ENCODE data around the gene TRDMT1.

The TRDMT1 gene

GRCh38 chr10:17183110-17183509 lies 18.4 kb downstream of the TRDMT1 start:
- Mint-ChIP-seq H3K27me3 (no peaks in the 10 kb centered on the region), H3K4me1 (peaks cover 3 to 18% of the 10 kb centered on the region in 2 donors), H3K9me3 (no peaks in the 10 kb centered on the region), H3K36me3 (peaks cover 0 to 1% of the 10 kb centered on the region in 2 donors), H3K27ac (no peak overlapping the region), H3K4me3 (no peak overlapping the region)
- ATAC-seq (replicated peaks) (no peak), DNase-seq (no peak)

- Mint-ChIP-seq H3K9me3 (no peaks in the 10 kb centered on the region), H3K27me3 (no peaks in the 10 kb centered on the region), H3K4me1 (peaks cover 3 to 18% of the 10 kb centered on the region in 2 donors), H3K27ac (no peak overlapping the region), H3K4me3 (no peak overlapping the region), H3K36me3 (no peaks in the 10 kb centered on the region)
- ATAC-seq (replicated peaks) (no peak), DNase-seq (no peak)
These were observed 19.7 kb downstream of the TRDMT1 start for GRCh38 chr10:17181751-17182150.

- H3K27ac Mint-ChIP-seq = no peak overlapping the region
- DNase-seq (no peak), ATAC-seq (replicated peaks) (no peak)
- no peaks in the 10 kb centered on the region for H3K9me3 Mint-ChIP-seq
- no peak overlapping the region for H3K4me3 Mint-ChIP-seq
- H3K36me3 Mint-ChIP-seq = no peaks in the 10 kb centered on the region
- H3K4me1 Mint-ChIP-seq = peaks cover 3 to 18% of the 10 kb centered on the region in 2 donors
- no peaks in the 10 kb centered on the region for H3K27me3 Mint-ChIP-seq
These were observed 20.4 kb downstream of the TRDMT1 start for GRCh38 chr10:17181110-17181509.

GRCh38 chr10:17179002-17179401 lies 22.5 kb downstream of the TRDMT1 start:
- DNase-seq = no peak
- Mint-ChIP-seq H3K27ac (no peak overlapping the region), H3K36me3 (no peaks in the 10 kb centered on the region), H3K9me3 (no peaks in the 10 kb centered on the region), H3K27me3 (no peaks in the 10 kb centered on the region), H3K4me3 (no peak overlapping the region), H3K4me1 (peaks cover 8 to 21% of the 10 kb centered on the region in 2 donors)
- no peak for ATAC-seq (replicated peaks)

- no peaks in the 10 kb centered on the region for H3K27me3 Mint-ChIP-seq
These were observed 23.5 kb downstream of the TRDMT1 start for GRCh38 chr10:17178006-17178405.

GRCh38 chr10:17177014-17177413 lies 24.5 kb downstream of the TRDMT1 start:
- ATAC-seq (replicated peaks) (no peak), DNase-seq (no peak)
- Mint-ChIP-seq H3K9me3 (no peaks in the 10 kb centered on the region), H3K4me3 (no peak overlapping the region), H3K36me3 (peaks cover 0 to 4% of the 10 kb centered on the region in 2 donors), H3K27me3 (no peaks in the 10 kb centered on the region), H3K4me1 (peaks cover 8 to 14% of the 10 kb centered on the region in 2 donors), H3K27ac (no peak overlapping the region)

More at GRCh38 chr10:17178006-17178405, 23.5 kb downstream of the TRDMT1 start:
- no peak for DNase-seq
- Mint-ChIP-seq H3K4me3 (no peak overlapping the region), H3K36me3 (peaks cover 0 to 3% of the 10 kb centered on the region in 2 donors), H3K4me1 (peaks cover 8 to 14% of the 10 kb centered on the region in 2 donors), H3K9me3 (no peaks in the 10 kb centered on the region), H3K27ac (no peak overlapping the region)
- no peak for ATAC-seq (replicated peaks)

GRCh38 chr10:17176091-17176490 lies 25.4 kb downstream of the TRDMT1 start:
- Mint-ChIP-seq H3K4me3 (no peak overlapping the region), H3K27me3 (no peaks in the 10 kb centered on the region), H3K9me3 (no peaks in the 10 kb centered on the region), H3K4me1 (peaks cover 5 to 13% of the 10 kb centered on the region in 2 donors), H3K27ac (no peak overlapping the region), H3K36me3 (peaks cover 3 to 10% of the 10 kb centered on the region in 2 donors)
- DNase-seq (no peak), ATAC-seq (replicated peaks) (no peak)

GRCh38 chr10:17175551-17175950 lies 25.9 kb downstream of the TRDMT1 start:
- H3K36me3 Mint-ChIP-seq = peaks cover 3 to 10% of the 10 kb centered on the region in 2 donors
- H3K27me3 Mint-ChIP-seq = no peaks in the 10 kb centered on the region
- peak overlapping the region; percentile 65 to 77 for H3K4me3 Mint-ChIP-seq
- H3K27ac Mint-ChIP-seq = peak overlapping the region; percentile 89
- H3K4me1 Mint-ChIP-seq = peaks cover 5 to 9% of the 10 kb centered on the region in 2 donors
- DNase-seq = no peak
- ATAC-seq (replicated peaks) = peak; percentile 49 to 59
- H3K9me3 Mint-ChIP-seq = no peaks in the 10 kb centered on the region

- H3K27me3 Mint-ChIP-seq = no peaks in the 10 kb centered on the region
- H3K4me3 Mint-ChIP-seq = no peak overlapping the region
- H3K9me3 Mint-ChIP-seq = no peaks in the 10 kb centered on the region
- no peak overlapping the region for H3K27ac Mint-ChIP-seq
- peaks cover 3 to 10% of the 10 kb centered on the region in 2 donors for H3K36me3 Mint-ChIP-seq
- ATAC-seq (replicated peaks) (no peak), DNase-seq (no peak)
- H3K4me1 Mint-ChIP-seq = peaks cover 5 to 9% of the 10 kb centered on the region in 2 donors
These were observed 26.8 kb downstream of the TRDMT1 start for GRCh38 chr10:17174626-17175025.

GRCh38 chr10:17171141-17171641 lies 30.3 kb downstream of the TRDMT1 start:
- Mint-ChIP-seq H3K27ac (peak overlapping the region; percentile 51), H3K4me1 (peaks cover 5 to 9% of the 10 kb centered on the region in 2 donors), H3K4me3 (no peak overlapping the region), H3K9me3 (no peaks in the 10 kb centered on the region), H3K27me3 (no peaks in the 10 kb centered on the region), H3K36me3 (peaks cover 3 to 15% of the 10 kb centered on the region in 2 donors)
- no peak for ATAC-seq (replicated peaks)
- DNase-seq = no peak

GRCh38 chr10:17169803-17170202 lies 31.7 kb downstream of the TRDMT1 start:
- DNase-seq (no peak), ATAC-seq (replicated peaks) (no peak)
- peaks cover 0 to under 1% of the 10 kb centered on the region in 2 donors for H3K9me3 Mint-ChIP-seq
- no peaks in the 10 kb centered on the region for H3K4me1 Mint-ChIP-seq
- peaks cover 3 to 16% of the 10 kb centered on the region in 2 donors for H3K36me3 Mint-ChIP-seq
- H3K4me3 Mint-ChIP-seq = no peak overlapping the region
- no peaks in the 10 kb centered on the region for H3K27me3 Mint-ChIP-seq
- no peak overlapping the region for H3K27ac Mint-ChIP-seq

- no peak overlapping the region for H3K27ac Mint-ChIP-seq
- H3K4me3 Mint-ChIP-seq = no peak overlapping the region
- H3K27me3 Mint-ChIP-seq = no peaks in the 10 kb centered on the region
- ATAC-seq (replicated peaks) (no peak), DNase-seq (no peak)
- H3K4me1 Mint-ChIP-seq = no peaks in the 10 kb centered on the region
- peaks cover 4 to 16% of the 10 kb centered on the region in 2 donors for H3K36me3 Mint-ChIP-seq
- peaks cover 0 to 3% of the 10 kb centered on the region in 2 donors for H3K9me3 Mint-ChIP-seq
These were observed 34.8 kb downstream of the TRDMT1 start for GRCh38 chr10:17166699-17167098.

- Mint-ChIP-seq H3K9me3 (peaks cover 0 to 3% of the 10 kb centered on the region in 2 donors), H3K27ac (no peak overlapping the region), H3K4me3 (no peak overlapping the region), H3K4me1 (no peaks in the 10 kb centered on the region), H3K36me3 (peaks cover 2 to 7% of the 10 kb centered on the region in 2 donors), H3K27me3 (no peaks in the 10 kb centered on the region)
- ATAC-seq (replicated peaks) (no peak), DNase-seq (no peak)
These were observed 38.6 kb downstream of the TRDMT1 start for GRCh38 chr10:17162828-17163227.

- H3K4me1 Mint-ChIP-seq = no peaks in the 10 kb centered on the region
- DNase-seq = no peak
- peaks cover 2 to 7% of the 10 kb centered on the region in 2 donors for H3K36me3 Mint-ChIP-seq
- peaks cover 0 to 3% of the 10 kb centered on the region in 2 donors for H3K9me3 Mint-ChIP-seq
- no peak overlapping the region for H3K27ac Mint-ChIP-seq
- no peaks in the 10 kb centered on the region for H3K27me3 Mint-ChIP-seq
- no peak for ATAC-seq (replicated peaks)
- H3K4me3 Mint-ChIP-seq = no peak overlapping the region
These were observed 39.7 kb downstream of the TRDMT1 start for GRCh38 chr10:17161775-17162174.

GRCh38 chr10:17157024-17157423 lies 44.4 kb downstream of the TRDMT1 start:
- ATAC-seq (replicated peaks) (no peak), DNase-seq (no peak)
- Mint-ChIP-seq H3K4me3 (no peak overlapping the region), H3K9me3 (no peaks in the 10 kb centered on the region), H3K27me3 (no peaks in the 10 kb centered on the region), H3K27ac (no peak overlapping the region), H3K36me3 (peaks cover 0 to 9% of the 10 kb centered on the region in 2 donors), H3K4me1 (no peaks in the 10 kb centered on the region)

Data from stimulated activated naive B cell treated with anti-CD40 and anti-IgM and Interleukin-4, amounts not matched to agents 10 μg/mL and 1 μg/mL and 100 μg/mL, for 72 hours (primary cell).